ENCODE results near the gene RAD52.
"Not testable (repeated sequence)": the region's sequence is repeated elsewhere in the genome, so short reads cannot be mapped to it uniquely, and the experiment has no call there.

The RAD52 gene

GRCh38 chr12:967641-968040, 18.1 kb upstream of the RAD52 start:
- no peak for DNase-seq (ENCODE audit: low spot score)

GRCh38 chr12:966724-967123, 17.2 kb upstream of the RAD52 start:
- DNase-seq (ENCODE audit: low spot score) = no peak

GRCh38 chr12:958588-959123, 9.2 kb upstream of the RAD52 start:
- no peak for DNase-seq (ENCODE audit: low spot score)

GRCh38 chr12:955939-956338, 6.4 kb upstream of the RAD52 start:
- no peak for DNase-seq (ENCODE audit: low spot score)

GRCh38 chr12:954741-955140, 5.2 kb upstream of the RAD52 start:
- DNase-seq (ENCODE audit: low spot score) = no peak

- DNase-seq (ENCODE audit: low spot score) = no peak
Observed at GRCh38 chr12:953776-954175, 4.3 kb upstream of the RAD52 start.

- no peak for DNase-seq (ENCODE audit: low spot score)
Observed at GRCh38 chr12:951176-951575, 1.7 kb upstream of the RAD52 start.

- no peak for DNase-seq (ENCODE audit: low spot score)
Observed at GRCh38 chr12:948238-948637, 1.3 kb downstream of the RAD52 start.

GRCh38 chr12:946631-947030, 2.9 kb downstream of the RAD52 start:
- DNase-seq (ENCODE audit: low spot score) = no peak

- no peak for DNase-seq (ENCODE audit: low spot score)
Observed at GRCh38 chr12:946212-946611, 3.3 kb downstream of the RAD52 start.

GRCh38 chr12:944211-944610, 5.3 kb downstream of the RAD52 start:
- DNase-seq (ENCODE audit: low spot score) = no peak

- no peak for DNase-seq (ENCODE audit: low spot score)
Observed at GRCh38 chr12:943051-943450, 6.4 kb downstream of the RAD52 start.

GRCh38 chr12:938810-939209, 10.7 kb downstream of the RAD52 start:
- no peak for DNase-seq (ENCODE audit: low spot score)

GRCh38 chr12:936377-937345, 12.8 kb downstream of the RAD52 start:
- DNase-seq (ENCODE audit: low spot score) = no peak

- not testable (repeated sequence) for DNase-seq (ENCODE audit: low spot score)
Observed at GRCh38 chr12:935891-936290, 13.6 kb downstream of the RAD52 start.

GRCh38 chr12:931591-931990, 17.9 kb downstream of the RAD52 start:
- no peak for DNase-seq (ENCODE audit: low spot score)

- DNase-seq (ENCODE audit: low spot score) = no peak
Observed at GRCh38 chr12:931060-931459, 18.4 kb downstream of the RAD52 start.

GRCh38 chr12:926641-927040, 22.9 kb downstream of the RAD52 start:
- DNase-seq (ENCODE audit: low spot score) = no peak

- no peak for DNase-seq (ENCODE audit: low spot score)
Observed at GRCh38 chr12:922285-922684, 27.2 kb downstream of the RAD52 start.

- no peak for DNase-seq (ENCODE audit: low spot score)
Observed at GRCh38 chr12:920676-921075, 28.8 kb downstream of the RAD52 start.

GRCh38 chr12:916712-917445, 32.6 kb downstream of the RAD52 start:
- DNase-seq (ENCODE audit: low spot score) = no peak

GRCh38 chr12:916240-916639, 33.3 kb downstream of the RAD52 start:
- no peak for DNase-seq (ENCODE audit: low spot score)

- no peak for DNase-seq (ENCODE audit: low spot score)
Observed at GRCh38 chr12:915090-915489, 34.4 kb downstream of the RAD52 start.
